ENCODE data around the gene GGACT.

The GGACT gene

DNA sequence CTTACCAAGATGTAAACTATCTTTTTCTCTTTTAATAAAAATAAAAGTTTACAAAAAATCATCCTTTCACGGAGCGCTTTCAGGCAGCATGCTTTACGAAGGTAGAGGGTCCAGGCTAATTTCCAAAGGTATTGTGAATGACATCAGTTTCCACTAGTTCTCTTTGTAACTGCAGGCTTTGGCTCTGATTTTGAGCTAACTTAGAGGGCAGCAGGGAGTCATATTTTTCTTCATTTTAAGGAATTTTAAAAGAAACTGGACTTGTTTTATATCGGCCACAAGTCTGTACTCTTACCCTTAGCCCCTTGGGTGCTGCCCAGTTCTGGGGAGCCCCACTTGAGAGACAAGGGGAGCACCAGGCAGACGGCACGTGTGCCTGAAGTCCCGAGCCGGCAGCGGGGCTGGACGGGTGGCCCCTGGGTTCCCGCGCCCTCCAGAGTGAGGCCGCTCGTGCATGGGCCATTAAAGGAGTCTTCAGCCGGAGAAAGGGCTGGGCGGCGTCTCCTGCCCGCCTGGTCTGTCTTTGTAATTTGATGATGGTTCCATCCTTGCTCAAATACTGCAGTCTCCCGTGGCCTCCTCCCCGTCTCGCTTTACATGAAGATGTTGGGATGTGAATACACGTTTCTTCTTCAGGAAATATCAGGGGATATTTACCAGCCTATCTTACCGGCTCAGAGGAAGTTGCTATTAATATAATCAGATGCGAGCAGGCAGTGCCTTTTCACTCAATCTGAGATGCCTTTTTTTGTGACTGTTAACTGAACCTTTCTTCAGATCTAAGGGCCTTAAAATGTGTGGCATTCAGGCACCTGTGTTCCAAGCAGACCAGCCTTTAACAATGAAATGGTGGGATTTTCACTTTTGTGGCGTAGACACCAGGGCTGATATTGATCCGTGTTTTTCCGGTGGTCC, 67.4 kb downstream of the GGACT start:
- no peak for TF ChIP-seq SIN3A (IDR thresholded peaks at IDR 0.05; ENCODE audit: borderline replicate concordance, insufficient read depth, low read length)
- no peak for TF ChIP-seq TAF1 (IDR thresholded peaks at IDR 0.05; ENCODE audit: borderline replicate concordance, insufficient read depth, low read length)
- TF ChIP-seq, protein P1, sequence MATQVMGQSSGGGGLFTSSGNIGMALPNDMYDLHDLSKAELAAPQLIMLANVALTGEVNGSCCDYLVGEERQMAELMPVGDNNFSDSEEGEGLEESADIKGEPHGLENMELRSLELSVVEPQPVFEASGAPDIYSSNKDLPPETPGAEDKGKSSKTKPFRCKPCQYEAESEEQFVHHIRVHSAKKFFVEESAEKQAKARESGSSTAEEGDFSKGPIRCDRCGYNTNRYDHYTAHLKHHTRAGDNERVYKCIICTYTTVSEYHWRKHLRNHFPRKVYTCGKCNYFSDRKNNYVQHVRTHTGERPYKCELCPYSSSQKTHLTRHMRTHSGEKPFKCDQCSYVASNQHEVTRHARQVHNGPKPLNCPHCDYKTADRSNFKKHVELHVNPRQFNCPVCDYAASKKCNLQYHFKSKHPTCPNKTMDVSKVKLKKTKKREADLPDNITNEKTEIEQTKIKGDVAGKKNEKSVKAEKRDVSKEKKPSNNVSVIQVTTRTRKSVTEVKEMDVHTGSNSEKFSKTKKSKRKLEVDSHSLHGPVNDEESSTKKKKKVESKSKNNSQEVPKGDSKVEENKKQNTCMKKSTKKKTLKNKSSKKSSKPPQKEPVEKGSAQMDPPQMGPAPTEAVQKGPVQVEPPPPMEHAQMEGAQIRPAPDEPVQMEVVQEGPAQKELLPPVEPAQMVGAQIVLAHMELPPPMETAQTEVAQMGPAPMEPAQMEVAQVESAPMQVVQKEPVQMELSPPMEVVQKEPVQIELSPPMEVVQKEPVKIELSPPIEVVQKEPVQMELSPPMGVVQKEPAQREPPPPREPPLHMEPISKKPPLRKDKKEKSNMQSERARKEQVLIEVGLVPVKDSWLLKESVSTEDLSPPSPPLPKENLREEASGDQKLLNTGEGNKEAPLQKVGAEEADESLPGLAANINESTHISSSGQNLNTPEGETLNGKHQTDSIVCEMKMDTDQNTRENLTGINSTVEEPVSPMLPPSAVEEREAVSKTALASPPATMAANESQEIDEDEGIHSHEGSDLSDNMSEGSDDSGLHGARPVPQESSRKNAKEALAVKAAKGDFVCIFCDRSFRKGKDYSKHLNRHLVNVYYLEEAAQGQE (IDR thresholded peaks at IDR 0.05; ENCODE audit: insufficient read depth in 1 of 2, low read depth in 2 of 2, low read length in 2 of 2): no peak
- no peak for TF ChIP-seq FOXP2 (optimal IDR thresholded peaks at IDR 0.05; ENCODE audit: borderline replicate concordance, extremely low read depth, extremely low read length, insufficient read depth)
- TF ChIP-seq POLR2AphosphoS5 (IDR thresholded peaks at IDR 0.05; ENCODE audit: low read depth, low read length): no peak

DNA sequence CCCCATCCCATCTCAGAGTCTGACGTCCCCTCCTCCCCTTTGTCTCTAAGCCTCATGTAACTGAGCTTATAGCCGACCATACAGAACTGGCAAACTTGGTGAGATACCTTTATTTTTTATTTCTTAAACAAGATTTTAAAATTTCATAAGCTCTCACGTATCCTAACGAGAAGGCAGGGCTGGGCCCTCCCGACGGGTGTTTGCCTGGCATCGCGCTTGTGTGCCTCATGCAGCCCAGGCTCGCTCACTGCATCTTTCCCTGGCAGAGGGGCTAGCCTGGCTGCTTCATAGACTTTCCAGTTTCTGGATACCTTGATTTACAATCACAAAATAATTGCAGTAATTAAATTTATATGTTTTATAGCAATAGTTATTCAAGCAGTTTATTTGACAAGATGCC, 69.0 kb downstream of the GGACT start:
- TF ChIP-seq, protein P1 (IDR thresholded peaks at IDR 0.05; ENCODE audit: insufficient read depth in 1 of 2, low read depth in 2 of 2, low read length in 2 of 2): no peak
- TF ChIP-seq SIN3A (IDR thresholded peaks at IDR 0.05; ENCODE audit: borderline replicate concordance, insufficient read depth, low read length): no peak
- no peak for TF ChIP-seq POLR2AphosphoS5 (IDR thresholded peaks at IDR 0.05; ENCODE audit: low read depth, low read length)
- TF ChIP-seq FOXP2 (optimal IDR thresholded peaks at IDR 0.05; ENCODE audit: borderline replicate concordance, extremely low read depth, extremely low read length, insufficient read depth): no peak
- no peak for TF ChIP-seq TAF1 (IDR thresholded peaks at IDR 0.05; ENCODE audit: borderline replicate concordance, insufficient read depth, low read length)

DNA sequence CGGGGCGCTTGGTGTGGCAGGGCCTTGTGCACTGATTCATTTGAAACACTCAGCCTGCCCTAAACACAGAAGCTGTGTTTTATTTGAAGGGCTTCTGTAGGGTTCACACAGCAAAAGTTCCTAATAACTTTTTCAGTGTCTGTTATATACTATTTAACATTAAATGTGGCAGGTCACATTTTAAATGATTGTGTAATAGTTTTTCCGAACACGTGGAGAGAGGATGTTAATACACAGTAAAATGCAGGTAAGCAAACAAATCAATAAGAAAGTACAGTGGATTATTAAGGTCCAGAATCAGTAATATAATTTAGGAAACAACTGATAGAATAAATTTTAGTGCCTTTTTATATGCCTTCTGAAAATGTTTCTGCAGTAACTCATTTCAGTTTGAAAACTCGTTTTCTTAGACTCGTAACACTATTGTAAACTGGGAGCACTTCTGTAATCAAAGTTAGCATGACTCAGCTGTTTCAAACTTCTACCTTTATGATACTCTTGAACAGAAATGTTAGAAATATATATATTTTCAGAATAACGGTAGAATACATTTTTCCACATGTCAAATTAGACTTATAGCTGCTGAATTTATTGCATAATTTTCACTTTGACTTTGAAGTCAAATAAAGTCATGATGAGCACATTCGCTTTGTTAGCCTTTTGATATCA, 70.1 kb downstream of the GGACT start:
- no peak for TF ChIP-seq POLR2AphosphoS5 (IDR thresholded peaks at IDR 0.05; ENCODE audit: low read depth, low read length)
- no peak for TF ChIP-seq FOXP2 (optimal IDR thresholded peaks at IDR 0.05; ENCODE audit: borderline replicate concordance, extremely low read depth, extremely low read length, insufficient read depth)
- TF ChIP-seq SIN3A (IDR thresholded peaks at IDR 0.05; ENCODE audit: borderline replicate concordance, insufficient read depth, low read length): no peak
- TF ChIP-seq, protein P1 (IDR thresholded peaks at IDR 0.05; ENCODE audit: insufficient read depth in 1 of 2, low read depth in 2 of 2, low read length in 2 of 2): no peak
- TF ChIP-seq TAF1 (IDR thresholded peaks at IDR 0.05; ENCODE audit: borderline replicate concordance, insufficient read depth, low read length): no peak

DNA sequence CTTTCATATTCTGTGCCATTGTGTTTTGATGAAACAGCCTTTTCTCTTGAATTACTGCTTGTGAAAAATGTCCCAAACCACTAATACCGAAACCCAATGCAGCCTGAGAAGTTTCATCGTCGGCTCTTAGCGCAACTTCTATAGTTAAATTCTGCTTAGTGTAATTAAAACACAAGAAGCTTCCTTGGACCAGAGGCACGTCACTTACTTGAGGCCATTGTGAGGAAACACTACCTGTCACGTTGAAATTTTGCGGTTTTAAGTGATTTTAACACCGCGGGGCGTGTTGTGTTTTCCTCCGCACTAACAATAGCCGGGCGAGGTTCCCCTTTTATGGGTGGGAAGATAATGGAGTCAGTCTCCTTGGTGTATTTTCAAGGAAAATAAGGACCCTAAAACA, 70.9 kb downstream of the GGACT start:
- TF ChIP-seq FOXP2 (optimal IDR thresholded peaks at IDR 0.05; ENCODE audit: borderline replicate concordance, extremely low read depth, extremely low read length, insufficient read depth) (no peak), TAF1 (IDR thresholded peaks at IDR 0.05; ENCODE audit: borderline replicate concordance, insufficient read depth, low read length) (no peak), POLR2AphosphoS5 (IDR thresholded peaks at IDR 0.05; ENCODE audit: low read depth, low read length) (no peak), SIN3A (IDR thresholded peaks at IDR 0.05; ENCODE audit: borderline replicate concordance, insufficient read depth, low read length) (no peak)
- TF ChIP-seq, protein P1 (IDR thresholded peaks at IDR 0.05; ENCODE audit: insufficient read depth in 1 of 2, low read depth in 2 of 2, low read length in 2 of 2): no peak
